PFSK-1 (cell line): ENCODE results near the gene CTU2.

ENCODE experiments used
- POLR2AphosphoS5 ChIP-seq: IDR thresholded peaks from 2 replicates; pipeline ENCODE4 v1.6.1; 2012; ENCODE audit warnings: low read depth, mild to moderate bottlenecking, control low read depth, low read length, moderate library complexity
- TAF1 ChIP-seq: IDR thresholded peaks from 2 replicates; pipeline ENCODE4 v1.6.1; 2012; ENCODE audit warnings: low read length, control low read depth, borderline replicate concordance; ENCODE audit not compliant: insufficient read depth
- TF ChIP-seq, protein P1 (sequence below), 2 experiments: IDR thresholded peaks; 2 replicates each; pipeline versions ENCODE4 v1.6.1 to v1.8.0; 2011 to 2012; ENCODE audit warnings: low read depth in 2 of 2, low read length in 2 of 2, control low read depth in 1 of 2, inconsistent platforms in 1 of 2, mild to moderate bottlenecking in 1 of 2, moderate library complexity in 1 of 2; ENCODE audit not compliant: insufficient read depth in 1 of 2

DNA sequence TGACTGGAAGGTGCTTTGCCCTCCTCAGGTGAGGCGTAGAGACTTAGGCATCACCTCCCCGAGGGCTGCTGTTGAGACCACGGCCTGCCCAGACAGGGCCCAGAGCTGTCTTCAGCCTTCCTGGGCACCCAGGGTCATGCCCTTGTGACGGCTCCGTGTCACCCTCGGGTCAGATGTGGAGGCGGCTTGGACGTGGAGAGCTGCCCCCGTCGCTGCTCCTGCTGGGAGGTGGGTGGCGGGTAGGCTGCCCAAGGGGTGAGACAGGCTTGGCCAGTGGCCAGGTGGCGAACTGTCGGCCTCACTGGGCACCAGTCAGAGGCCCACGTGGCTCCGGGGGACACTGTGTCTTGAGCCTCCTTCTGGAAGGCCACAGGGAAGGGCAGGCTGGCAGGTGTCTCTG is 11.1 kb upstream of the CTU2 start:
- TF ChIP-seq TAF1 (no peak), POLR2AphosphoS5 (no peak)
- TF ChIP-seq, protein P1, sequence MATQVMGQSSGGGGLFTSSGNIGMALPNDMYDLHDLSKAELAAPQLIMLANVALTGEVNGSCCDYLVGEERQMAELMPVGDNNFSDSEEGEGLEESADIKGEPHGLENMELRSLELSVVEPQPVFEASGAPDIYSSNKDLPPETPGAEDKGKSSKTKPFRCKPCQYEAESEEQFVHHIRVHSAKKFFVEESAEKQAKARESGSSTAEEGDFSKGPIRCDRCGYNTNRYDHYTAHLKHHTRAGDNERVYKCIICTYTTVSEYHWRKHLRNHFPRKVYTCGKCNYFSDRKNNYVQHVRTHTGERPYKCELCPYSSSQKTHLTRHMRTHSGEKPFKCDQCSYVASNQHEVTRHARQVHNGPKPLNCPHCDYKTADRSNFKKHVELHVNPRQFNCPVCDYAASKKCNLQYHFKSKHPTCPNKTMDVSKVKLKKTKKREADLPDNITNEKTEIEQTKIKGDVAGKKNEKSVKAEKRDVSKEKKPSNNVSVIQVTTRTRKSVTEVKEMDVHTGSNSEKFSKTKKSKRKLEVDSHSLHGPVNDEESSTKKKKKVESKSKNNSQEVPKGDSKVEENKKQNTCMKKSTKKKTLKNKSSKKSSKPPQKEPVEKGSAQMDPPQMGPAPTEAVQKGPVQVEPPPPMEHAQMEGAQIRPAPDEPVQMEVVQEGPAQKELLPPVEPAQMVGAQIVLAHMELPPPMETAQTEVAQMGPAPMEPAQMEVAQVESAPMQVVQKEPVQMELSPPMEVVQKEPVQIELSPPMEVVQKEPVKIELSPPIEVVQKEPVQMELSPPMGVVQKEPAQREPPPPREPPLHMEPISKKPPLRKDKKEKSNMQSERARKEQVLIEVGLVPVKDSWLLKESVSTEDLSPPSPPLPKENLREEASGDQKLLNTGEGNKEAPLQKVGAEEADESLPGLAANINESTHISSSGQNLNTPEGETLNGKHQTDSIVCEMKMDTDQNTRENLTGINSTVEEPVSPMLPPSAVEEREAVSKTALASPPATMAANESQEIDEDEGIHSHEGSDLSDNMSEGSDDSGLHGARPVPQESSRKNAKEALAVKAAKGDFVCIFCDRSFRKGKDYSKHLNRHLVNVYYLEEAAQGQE (IDR thresholded peaks at IDR 0.05; ENCODE audit: insufficient read depth in 1 of 2, low read depth in 2 of 2, low read length in 2 of 2), result no peak
